Brain microvascular endothelial cell (primary cell): ENCODE measurements around the gene CNTNAP2.
A peak's percentile ranks its signal among the peaks of the same experiment; 100 is the strongest.

ENCODE experiments used
- DNase-seq: peaks from one replicate; pipeline ENCODE4 v3.0.0-alpha.2; 2020
- H3K27ac ChIP-seq: fragments of 250-450 bp; sonication (Bioruptor Pico); 2 replicates; pipeline ENCODE4 v1.5.1; 2020; ENCODE audit warnings: mild to moderate bottlenecking, moderate library complexity
- H3K27me3 ChIP-seq: fragments of 250-450 bp; sonication (Bioruptor Pico); replicated peaks from 2 replicates; pipeline ENCODE4 v1.5.1; 2020; ENCODE audit warnings: mild to moderate bottlenecking
- H3K36me3 ChIP-seq: fragments of 250-450 bp; sonication (Bioruptor Pico); replicated peaks from 2 replicates; pipeline ENCODE4 v1.5.1; 2020; ENCODE audit warnings: mild to moderate bottlenecking
- H3K4me3 ChIP-seq: 2 replicates; pipeline ENCODE4 v1.5.1; 2011; ENCODE audit warnings: low read depth, mild to moderate bottlenecking, control low read depth, low read length, moderate library complexity
- in situ Hi-C: cut with HindIII; loops from 2 replicates; pipeline ENCODE4 v1.10.0; 2017; ENCODE audit warnings: low sequenced_read_pairs, low pct_ligation_motif_present
- TF ChIP-seq, protein P1 (sequence below): IDR thresholded peaks from 2 replicates; pipeline ENCODE4 v1.5.1; 2011; ENCODE audit warnings: low read depth, mild to moderate bottlenecking, moderate library complexity, low read length, control low read depth, inconsistent platforms; ENCODE audit errors: missing control alignments

The CNTNAP2 gene

DNA sequence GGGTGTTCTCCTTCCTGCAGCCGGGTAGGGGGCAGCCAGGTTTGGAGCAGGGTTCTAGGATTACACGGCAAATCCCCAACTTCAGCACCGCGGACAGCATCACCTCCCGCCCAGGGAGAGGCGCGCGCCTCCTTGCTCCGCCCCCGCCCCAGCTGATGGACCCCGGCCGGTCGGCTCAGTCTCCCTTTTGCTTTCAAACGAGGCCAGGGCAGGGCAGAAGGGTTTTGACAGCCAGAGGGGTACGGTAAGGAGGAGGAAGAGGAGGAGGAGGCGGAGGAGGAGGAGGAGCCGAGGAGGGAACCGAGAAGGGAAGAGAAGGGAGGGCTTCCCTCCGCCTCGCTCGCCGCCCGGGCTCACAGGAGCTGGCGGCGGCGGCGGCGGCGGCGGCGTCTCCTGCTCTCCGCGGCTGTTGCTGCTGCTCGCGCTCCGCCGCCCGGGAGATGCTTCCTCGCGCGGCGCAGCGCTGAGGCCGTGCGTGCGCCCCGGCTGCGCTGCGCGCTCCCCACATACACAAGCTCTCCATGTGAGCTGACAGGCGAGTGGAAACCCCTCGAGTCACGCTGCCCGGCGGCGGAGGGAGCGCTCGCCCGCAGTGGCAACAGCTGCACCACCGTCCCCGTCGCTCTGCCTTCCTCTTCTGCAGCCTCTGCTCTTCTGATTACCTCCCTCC lies 615 bp upstream of the CNTNAP2 start:
- TF ChIP-seq, protein P1, sequence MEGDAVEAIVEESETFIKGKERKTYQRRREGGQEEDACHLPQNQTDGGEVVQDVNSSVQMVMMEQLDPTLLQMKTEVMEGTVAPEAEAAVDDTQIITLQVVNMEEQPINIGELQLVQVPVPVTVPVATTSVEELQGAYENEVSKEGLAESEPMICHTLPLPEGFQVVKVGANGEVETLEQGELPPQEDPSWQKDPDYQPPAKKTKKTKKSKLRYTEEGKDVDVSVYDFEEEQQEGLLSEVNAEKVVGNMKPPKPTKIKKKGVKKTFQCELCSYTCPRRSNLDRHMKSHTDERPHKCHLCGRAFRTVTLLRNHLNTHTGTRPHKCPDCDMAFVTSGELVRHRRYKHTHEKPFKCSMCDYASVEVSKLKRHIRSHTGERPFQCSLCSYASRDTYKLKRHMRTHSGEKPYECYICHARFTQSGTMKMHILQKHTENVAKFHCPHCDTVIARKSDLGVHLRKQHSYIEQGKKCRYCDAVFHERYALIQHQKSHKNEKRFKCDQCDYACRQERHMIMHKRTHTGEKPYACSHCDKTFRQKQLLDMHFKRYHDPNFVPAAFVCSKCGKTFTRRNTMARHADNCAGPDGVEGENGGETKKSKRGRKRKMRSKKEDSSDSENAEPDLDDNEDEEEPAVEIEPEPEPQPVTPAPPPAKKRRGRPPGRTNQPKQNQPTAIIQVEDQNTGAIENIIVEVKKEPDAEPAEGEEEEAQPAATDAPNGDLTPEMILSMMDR: peak; percentile 23
- no peaks in the 10 kb centered on the region for H3K27me3 ChIP-seq
- peak; percentile 48 for DNase-seq
- no peaks in the 10 kb centered on the region for H3K36me3 ChIP-seq
- H3K27ac ChIP-seq: no peak overlapping the region
- in situ Hi-C loops: no loop called here
- peak overlapping the region; percentile 62 for H3K4me3 ChIP-seq

- TF ChIP-seq, protein P1: no peak
- no peak overlapping the region for H3K4me3 ChIP-seq
- no peak overlapping the region for H3K27ac ChIP-seq
- no peaks in the 10 kb centered on the region for H3K36me3 ChIP-seq
- in situ Hi-C loops: no loop called here
- no peaks in the 10 kb centered on the region for H3K27me3 ChIP-seq
- no peak for DNase-seq
Measured at GRCh38 chr7:146117576-146117975, 975 bp downstream of the CNTNAP2 start.

- H3K27ac ChIP-seq: no peak overlapping the region
- DNase-seq: no peak
- TF ChIP-seq, protein P1: no peak
- no peaks in the 10 kb centered on the region for H3K27me3 ChIP-seq
- no peak overlapping the region for H3K4me3 ChIP-seq
- H3K36me3 ChIP-seq: no peaks in the 10 kb centered on the region
- in situ Hi-C loops: no loop called here
Measured at GRCh38 chr7:146119002-146119401, 2.4 kb downstream of the CNTNAP2 start.

DNA sequence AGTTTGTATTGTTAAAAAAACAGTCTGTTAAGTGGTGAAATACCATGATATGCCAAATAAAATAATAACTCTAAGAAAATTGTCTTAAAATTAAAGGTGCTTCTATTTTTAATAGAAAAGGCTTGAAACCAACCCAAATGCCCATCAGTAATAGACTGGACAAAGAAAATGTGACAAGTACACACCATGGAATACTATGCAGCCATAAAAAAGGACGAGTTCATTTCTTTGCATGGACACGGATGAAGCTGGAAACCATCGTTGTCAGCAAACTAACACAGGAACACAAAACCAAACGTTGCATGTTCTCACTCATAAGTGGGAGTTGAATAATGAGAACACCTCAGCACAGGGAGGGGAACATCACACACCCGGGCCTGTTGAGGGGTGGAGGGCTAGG lies 7.1 kb downstream of the CNTNAP2 start:
- TF ChIP-seq, protein P1: no peak
- no peak for DNase-seq
- in situ Hi-C loops: no loop called here
- H3K4me3 ChIP-seq: no peak overlapping the region
- H3K27ac ChIP-seq: no peak overlapping the region
- H3K36me3 ChIP-seq: no peaks in the 10 kb centered on the region
- H3K27me3 ChIP-seq: no peaks in the 10 kb centered on the region

DNA sequence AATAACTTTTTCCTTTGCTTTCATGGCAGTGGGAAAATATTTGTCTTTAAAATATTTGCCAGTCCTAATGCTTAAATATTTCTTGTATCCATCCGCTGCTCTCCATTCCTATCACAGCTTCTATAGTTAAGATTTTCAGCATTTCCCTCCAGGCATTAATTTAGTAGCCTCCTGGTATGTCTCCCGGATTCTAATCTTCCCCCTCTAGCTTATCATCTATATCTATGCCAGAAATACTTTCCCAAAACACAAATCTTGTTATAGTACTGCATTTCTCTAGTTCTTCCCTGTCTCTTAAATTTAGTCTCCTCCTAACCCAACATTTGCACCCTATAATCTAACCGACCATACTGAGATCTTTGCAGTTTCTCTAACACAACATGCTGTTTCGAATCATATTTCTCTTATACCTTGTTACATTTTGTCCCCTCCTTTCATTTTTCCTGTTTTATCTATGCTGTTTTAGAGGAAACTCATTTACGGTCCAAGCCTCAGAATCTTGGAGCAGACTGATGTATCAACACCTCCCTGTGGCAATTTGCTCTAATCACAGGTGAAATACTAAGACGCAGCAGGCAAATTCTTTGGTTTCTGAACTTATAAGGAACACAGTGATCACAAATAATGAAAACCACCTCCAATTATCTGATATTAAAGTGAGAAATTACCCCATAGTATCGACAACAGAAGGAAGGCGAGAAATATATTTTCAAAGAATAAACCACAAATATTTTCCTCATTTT lies 10.3 kb downstream of the CNTNAP2 start:
- no peaks in the 10 kb centered on the region for H3K27me3 ChIP-seq
- H3K27ac ChIP-seq: no peak overlapping the region
- H3K4me3 ChIP-seq: no peak overlapping the region
- DNase-seq: no peak
- H3K36me3 ChIP-seq: no peaks in the 10 kb centered on the region
- in situ Hi-C loops: no loop called here
- TF ChIP-seq, protein P1: no peak

DNA sequence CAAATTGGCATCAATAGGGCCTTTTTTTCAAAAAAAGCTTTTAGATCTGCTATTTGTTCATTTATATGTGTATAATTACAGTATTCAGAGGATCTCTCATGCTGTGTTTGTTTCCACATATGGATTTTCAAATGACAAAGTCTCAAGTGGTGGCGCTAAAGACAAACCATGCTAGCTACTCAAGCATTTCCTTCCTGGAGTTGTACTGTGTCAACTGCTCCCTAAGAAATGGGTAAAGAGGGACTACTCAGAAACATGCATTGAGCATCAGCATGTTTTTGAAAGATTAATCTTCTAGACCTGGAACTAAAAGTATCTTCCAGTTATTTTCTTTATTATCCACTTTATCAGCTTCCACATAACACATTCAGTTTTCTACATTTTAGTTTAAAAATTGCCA lies 12.7 kb downstream of the CNTNAP2 start:
- no peaks in the 10 kb centered on the region for H3K27me3 ChIP-seq
- H3K4me3 ChIP-seq: no peak overlapping the region
- H3K36me3 ChIP-seq: no peaks in the 10 kb centered on the region
- no peak for DNase-seq
- in situ Hi-C loops: no loop called here
- H3K27ac ChIP-seq: no peak overlapping the region
- TF ChIP-seq, protein P1: no peak
